NOMO-1 treated with DMSO at 0.1 percent for 48 hours (cell line): ENCODE results near the gene APMAP.

Source experiments
- DNase-seq: peaks from one replicate; lab custom pipeline; 2025; ENCODE audit not compliant: unreplicated experiment; lab: John Stamatoyannopoulos, UW

APMAP gene

GRCh38 chr20:25024171-25024570, 31.6 kb upstream of the APMAP start:
- no peak for DNase-seq

GRCh38 chr20:25023356-25023755, 30.8 kb upstream of the APMAP start:
- no peak for DNase-seq

- DNase-seq = no peak
Observed at GRCh38 chr20:25022680-25023079, 30.1 kb upstream of the APMAP start.

- DNase-seq = no peak
Observed at GRCh38 chr20:25021336-25021735, 28.8 kb upstream of the APMAP start.

- no peak for DNase-seq
Observed at GRCh38 chr20:25020901-25021301, 28.4 kb upstream of the APMAP start.

GRCh38 chr20:25020345-25020744, 27.8 kb upstream of the APMAP start:
- DNase-seq = no peak

- no peak for DNase-seq
Observed at GRCh38 chr20:25019381-25020155, 27.0 kb upstream of the APMAP start.

GRCh38 chr20:25018841-25019240, 26.3 kb upstream of the APMAP start:
- no peak for DNase-seq

- DNase-seq = no peak
Observed at GRCh38 chr20:25018425-25018824, 25.9 kb upstream of the APMAP start.

GRCh38 chr20:25017257-25017803, 24.8 kb upstream of the APMAP start:
- DNase-seq = no peak

GRCh38 chr20:25016471-25016870, 23.9 kb upstream of the APMAP start:
- no peak for DNase-seq

GRCh38 chr20:25015986-25016385, 23.4 kb upstream of the APMAP start:
- DNase-seq = no peak

GRCh38 chr20:25014816-25015215, 22.3 kb upstream of the APMAP start:
- DNase-seq = no peak

GRCh38 chr20:25013478-25014380, 21.2 kb upstream of the APMAP start:
- DNase-seq = no peak

- no peak for DNase-seq
Observed at GRCh38 chr20:25012616-25013189, 20.2 kb upstream of the APMAP start.

- DNase-seq = no peak
Observed at GRCh38 chr20:25011831-25012241, 19.3 kb upstream of the APMAP start.

- DNase-seq = no peak
Observed at GRCh38 chr20:25011261-25011660, 18.7 kb upstream of the APMAP start.

GRCh38 chr20:25009218-25010145, 16.9 kb upstream of the APMAP start:
- no peak for DNase-seq

- DNase-seq = no peak
Observed at GRCh38 chr20:25008388-25009217, 16.1 kb upstream of the APMAP start.
